ENCODE results near the gene SMCO3.

SMCO3 gene

DNA sequence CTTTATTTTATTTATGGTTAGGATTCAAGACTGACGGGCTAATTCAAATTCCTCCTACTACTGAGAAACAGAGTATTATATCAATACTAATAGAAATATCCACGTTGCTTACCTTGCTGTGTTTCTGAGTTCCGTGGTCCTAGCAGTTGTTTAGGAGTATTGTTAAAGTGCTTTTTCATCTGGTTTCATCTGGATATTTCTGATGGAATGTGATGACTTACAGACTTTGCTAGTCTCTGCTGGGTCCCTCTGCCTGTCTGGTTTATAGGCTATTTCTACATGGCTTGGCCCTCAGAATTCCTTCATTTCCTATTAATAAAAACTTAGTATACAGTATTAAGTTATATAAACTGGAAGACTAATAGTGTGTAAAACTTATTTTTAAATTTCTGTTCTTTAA, at the start of gene SMCO3:
TSS of gene SMCO3 (minus strand) at position 169 of the 400 bp plus-strand sequence. CDS start 7,502 bp downstream, outside the sequence.
- DNase-seq (ENCODE audit: low spot score), result no peak

DNA sequence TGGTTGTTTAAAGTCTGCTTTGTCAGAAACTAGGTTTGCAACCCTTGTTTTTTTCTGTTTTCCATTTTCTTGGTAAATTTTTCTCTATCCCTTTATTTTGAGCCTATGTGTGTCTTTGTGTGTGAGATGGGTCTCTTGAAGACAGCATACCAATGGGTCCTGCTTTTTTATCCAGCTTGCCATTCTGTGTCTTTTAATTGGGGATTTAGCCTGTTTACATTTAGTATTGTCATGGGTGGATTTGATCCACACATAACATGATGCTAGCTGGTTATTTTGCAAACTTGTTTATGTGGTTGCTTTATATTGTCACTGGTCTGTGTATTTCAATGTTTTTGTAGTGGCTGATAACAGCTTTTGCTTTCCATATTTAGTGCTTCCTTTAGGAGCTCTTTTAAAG, 46.5 kb upstream of the SMCO3 start:
- no peak for DNase-seq (ENCODE audit: low spot score)

DNA sequence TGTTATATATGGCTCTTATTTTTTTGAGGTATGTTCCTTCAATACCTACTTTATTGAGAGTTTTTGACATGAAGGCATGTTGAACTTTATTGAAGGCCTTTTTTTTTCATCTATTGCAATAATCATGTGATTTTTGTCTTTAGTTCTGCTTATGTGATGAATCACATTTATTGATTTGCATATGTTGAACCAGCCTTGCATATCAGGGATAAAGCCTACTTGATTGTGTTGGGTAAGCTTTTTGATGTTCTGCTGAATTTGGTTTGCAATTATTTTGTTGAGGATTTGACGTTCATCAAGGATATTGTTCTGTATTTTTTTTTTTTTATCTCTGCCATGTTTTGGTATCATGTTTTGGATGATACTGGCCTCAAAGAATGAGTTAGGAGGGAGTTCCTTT, 44.5 kb upstream of the SMCO3 start:
- no peak for DNase-seq (ENCODE audit: low spot score)

DNA sequence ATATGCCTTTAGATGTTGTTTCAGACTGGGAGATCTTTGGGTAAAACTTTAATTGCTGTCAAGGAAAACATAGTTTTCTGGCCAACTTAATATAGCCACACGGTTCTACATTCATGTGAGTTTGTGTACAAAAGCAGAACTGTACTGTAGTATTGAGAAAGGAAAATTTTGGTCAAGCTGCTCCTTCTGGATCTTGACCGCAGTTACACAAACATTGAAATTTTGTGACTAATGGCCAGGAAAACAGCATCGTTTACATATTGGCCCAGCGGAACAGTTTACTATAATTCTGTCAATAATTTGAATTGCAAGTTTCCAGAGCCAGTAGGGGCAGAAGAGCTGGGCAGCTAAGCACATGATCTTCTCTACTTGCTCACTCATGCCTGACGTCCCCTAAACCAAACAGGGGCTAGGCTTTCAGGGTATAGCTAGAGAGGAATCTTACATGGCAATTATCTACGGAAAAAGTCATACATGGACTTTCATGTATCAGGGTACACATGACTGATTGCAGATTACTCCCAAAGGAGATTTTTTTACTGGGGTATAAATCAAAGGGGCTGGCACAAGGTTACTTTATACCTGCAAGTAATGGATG, 40.7 kb upstream of the SMCO3 start:
- DNase-seq (ENCODE audit: low spot score), result no peak

DNA sequence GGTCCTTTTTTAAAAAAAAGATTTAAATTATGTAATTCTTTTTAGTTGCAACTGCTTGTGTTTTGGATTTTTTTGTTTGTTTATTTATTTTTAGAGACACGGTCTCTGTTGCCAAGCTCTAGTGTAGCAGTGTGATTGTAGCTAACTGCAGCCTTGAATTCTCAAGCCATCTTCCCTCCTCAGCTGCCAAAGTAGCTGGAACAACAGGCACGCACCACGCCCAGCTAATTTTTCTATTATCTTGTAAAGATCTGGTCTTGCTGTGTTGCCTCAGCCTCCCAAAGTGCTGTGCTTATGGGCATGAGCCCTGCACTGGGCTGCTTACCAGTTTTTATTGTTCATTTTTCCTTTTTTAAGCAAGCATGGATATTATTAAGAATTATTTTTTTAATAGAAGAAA, 40.0 kb upstream of the SMCO3 start:
- DNase-seq (ENCODE audit: low spot score), result no peak

DNA sequence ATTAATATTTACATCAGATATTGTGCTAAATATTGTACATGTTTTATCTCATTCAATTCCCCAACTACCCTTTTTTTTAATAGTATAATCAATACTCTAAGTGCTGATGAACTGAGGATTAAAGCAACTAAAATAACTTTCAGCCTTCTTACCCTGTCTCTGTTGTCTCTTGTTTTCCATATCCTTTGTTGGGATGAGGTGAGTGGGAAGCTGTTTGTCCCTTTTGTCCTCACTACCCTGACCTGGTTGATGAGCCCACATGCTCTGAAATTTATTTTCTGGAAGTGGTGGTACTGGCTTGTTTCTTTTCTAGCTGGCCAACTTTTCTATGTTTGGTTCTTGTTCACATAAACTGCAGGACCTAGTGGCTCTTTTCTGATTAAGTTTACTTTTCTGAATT, 38.9 kb upstream of the SMCO3 start:
- no peak for DNase-seq (ENCODE audit: low spot score)

DNA sequence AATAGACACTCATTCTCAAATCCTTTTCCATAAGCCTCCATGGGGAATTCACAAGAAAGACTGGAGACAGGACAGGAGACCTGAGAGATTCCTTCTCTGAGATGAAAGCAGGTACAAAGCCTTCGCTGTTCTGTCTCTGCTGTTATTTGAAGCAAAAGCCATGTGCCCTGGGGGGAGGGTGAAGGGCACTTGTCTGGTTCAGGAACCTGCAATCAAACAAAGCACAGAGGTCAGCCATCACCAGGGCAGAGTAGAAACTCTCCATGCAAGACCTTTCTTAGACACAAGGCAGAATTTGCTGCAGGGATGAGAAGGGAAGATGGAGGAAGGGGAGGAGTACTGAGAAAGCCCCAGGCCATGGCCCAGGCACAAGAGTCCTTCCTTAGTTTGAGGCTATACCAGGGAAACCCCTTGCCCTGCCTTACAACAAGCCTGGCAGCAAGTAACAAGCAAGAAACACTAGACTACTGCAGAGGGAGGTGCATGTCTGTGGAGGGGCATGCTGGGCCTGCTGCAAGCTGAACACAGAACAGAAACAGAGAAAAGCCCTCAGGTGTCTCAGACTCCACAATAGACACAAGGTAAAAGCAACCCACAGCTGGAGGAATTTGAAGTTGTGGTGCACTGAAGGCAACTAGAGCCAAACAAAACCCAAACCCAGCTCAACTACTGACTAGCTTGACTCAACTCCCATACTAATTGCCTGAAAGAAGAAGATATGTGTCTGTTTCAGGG, 37.1 kb upstream of the SMCO3 start:
- no peak for DNase-seq (ENCODE audit: low spot score)

DNA sequence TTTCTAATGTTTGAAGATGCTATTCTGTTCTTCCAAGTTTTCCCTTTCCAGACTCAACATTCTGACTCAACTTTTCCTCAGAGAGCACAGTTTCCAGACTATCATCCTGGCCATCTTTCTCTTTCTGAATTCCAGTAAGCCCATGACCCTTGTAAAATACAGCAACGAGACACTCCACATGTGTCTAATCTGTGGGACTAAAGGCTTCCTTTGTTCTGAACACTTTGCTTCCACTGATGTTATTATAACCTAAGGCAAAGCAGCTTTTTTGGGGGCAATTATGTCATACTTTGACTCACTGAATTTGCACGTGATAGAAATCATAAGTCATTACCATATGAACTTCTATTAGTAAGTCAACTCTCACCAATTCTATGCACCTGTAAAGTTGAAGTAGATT, 35.7 kb upstream of the SMCO3 start:
- DNase-seq (ENCODE audit: low spot score), result no peak

DNA sequence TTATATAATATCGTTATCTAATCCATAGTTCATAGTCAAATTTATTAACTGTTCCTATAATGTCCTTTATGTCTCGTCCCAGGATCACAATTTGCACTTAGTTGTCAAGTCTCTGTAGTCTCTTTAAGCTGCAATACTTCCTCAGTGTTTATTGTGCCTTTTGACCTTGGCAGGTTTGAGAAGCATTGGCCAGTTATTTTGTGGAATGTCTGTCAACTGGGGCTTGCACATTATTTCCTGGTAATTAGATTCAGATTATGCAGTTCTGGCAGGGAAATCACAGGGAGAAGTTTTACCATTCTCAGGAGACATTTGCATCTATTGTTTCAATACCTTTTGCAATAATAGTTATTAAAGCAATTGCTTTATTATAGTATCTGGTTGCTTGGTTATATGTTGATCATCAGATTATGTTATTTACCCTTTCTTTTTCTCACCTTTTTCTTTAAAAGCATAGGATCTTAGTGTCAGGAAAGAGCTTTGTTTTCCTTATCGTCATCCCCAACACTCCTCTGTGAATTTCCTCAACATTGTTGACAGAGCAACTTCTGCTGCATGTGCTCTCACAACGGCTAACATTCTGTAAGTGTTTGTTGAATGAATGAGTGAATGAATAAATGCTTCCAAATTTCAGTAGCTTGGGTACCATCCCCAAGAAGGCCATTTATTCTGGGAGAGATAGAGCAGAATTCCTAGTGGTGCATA, 33.0 kb upstream of the SMCO3 start:
- DNase-seq (ENCODE audit: low spot score), result no peak

DNA sequence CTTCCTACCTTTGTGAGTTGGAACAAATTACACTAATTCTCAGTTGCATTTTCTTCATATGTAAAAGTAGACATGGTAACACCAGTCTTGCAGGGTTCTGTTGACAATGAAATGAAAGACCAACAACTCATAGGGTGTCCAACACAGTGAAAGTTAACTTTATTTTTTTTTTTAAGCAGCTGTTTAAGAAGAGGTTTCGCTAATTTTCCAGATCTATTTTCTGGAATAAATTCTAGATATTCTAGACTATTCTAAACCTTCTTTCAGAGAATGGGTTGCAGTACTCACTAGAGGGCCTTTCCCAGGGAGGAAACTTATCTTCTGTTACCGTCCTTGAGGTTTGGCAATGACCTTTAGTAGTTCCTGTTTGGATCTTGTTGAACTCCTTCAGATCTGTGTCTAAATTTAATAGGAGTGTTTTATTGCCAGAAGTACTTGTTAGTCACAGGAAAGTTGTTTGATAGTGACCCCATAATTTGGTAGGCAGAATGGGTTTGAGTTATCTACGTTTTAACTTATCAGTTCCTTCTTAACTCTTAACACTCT, 32.1 kb upstream of the SMCO3 start:
- no peak for DNase-seq (ENCODE audit: low spot score)

DNA sequence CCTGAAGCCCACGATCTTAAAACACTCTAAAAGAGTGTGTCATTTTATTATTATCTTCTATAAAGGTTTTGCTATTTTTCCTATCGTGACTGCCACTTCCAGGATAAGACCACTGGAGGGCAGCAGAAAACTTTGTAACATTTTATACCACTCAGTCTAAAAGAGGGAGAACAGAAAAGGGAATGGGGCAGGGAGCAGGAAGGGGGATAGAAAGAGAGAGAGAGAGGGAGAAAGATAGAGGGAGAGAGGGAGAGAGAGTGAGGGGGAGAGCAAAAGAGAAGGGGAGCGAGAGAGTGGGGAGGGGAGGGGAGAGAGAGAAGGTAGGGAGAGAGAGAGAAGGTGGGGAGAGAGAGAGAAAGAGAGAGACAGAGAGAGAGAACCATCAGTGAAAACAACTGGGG, 31.4 kb upstream of the SMCO3 start:
- peak; percentile 46 for DNase-seq (ENCODE audit: low spot score)

DNA sequence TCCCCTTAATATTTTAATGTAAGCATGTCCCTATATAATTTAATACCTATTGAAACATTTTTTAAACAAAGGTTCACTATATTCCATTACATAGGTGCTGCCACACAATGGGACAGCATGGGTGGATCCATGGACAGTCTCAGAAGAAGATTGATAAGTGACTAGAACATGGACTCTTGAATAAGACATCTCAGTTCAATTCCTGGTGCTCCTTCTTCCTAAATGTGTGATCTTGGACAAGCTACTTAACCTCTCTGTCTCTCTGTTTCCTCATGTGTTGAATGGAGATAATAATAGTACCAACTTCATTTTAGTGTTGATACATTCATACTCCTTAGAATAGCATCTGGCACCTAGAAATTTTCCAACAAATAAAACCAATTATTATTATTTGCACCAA, 30.4 kb upstream of the SMCO3 start:
- DNase-seq (ENCODE audit: low spot score), result no peak

DNA sequence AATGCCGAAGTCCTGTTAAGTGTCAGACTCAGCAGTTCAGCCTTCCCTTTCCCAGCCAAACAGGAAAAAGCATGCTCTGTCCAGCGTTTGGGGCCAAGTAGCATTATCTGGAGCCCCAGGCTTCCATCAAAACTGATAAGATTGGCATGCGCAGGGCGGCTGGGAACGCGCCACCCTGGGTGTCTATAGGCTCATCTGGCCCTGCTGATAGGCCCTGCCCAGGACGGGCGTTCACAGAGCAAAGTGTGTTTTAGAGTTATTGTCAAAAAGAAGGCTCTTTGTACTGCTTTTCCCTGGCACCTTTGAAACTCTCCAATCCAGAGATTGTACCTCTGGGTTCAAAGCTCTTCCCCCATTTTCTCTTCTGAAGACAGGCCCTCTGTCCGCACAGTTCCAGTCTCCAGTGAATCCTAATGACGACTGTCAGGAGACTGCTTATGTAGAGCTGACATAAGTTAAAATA, 29.5 kb upstream of the SMCO3 start, which contains the start of gene ART4:
TSS of gene ART4 (minus strand) at position 102 of the 463 bp plus-strand sequence. CDS start 413 bp downstream, outside the sequence.
- no peak for DNase-seq (ENCODE audit: low spot score)

DNA sequence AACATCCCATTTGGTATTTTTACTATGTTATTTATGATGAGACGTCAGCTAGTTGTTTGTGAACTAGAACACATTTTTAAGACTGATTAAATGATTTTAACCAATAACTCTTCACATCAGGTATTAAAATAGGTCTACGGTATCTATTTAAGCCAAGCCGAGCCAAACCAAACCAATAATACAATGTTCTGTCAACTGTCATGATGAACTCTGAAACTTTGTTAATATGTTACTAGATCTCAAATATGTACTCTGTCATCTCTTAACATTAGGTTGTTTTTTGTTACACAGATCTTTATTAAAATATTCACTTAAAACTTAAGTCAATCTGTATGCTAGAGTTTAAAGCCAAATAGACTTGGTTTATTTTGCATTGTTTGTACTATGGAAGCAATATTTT, 28.3 kb upstream of the SMCO3 start:
- DNase-seq (ENCODE audit: low spot score), result no peak

DNA sequence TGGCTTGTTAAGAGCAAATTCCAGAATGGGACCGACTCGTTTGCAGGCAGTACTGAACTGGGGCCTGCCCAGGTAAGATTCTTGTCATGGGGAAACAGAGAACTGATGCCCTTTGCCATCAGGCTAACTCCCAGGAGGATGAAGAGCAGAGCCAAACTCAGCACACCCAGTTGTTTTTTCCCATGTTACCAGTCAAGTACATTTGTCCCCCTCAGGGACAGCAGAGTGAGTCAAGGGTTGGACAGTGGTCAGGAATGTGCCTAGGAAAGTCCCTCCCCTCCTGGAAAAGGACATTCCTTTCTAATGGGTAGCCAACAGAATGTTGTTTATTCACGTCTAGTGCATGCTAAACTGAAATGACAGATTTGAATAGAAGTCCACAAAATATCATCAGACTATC, 27.8 kb upstream of the SMCO3 start:
- peak; percentile 17 for DNase-seq (ENCODE audit: low spot score)

DNA sequence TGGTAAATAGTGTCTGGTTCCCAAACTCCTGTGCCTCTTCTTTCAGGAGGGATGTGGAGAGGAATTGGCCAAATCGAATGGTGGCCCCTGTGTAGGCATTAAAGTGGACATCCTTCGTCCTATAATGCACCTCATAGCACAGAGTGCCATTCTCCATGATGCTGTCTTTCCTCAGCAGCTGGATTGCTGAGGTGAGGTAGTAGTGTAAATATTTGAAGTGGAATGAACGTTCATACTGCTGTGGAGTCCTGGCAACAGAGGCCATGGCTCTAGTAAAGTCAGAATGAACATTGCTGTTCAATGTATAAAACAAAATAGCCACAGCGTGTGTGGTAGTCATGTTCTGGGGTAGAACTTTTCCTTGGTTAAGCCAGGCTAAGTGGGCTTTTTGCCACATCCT, 26.6 kb upstream of the SMCO3 start:
- peak; percentile 15 for DNase-seq (ENCODE audit: low spot score)

DNA sequence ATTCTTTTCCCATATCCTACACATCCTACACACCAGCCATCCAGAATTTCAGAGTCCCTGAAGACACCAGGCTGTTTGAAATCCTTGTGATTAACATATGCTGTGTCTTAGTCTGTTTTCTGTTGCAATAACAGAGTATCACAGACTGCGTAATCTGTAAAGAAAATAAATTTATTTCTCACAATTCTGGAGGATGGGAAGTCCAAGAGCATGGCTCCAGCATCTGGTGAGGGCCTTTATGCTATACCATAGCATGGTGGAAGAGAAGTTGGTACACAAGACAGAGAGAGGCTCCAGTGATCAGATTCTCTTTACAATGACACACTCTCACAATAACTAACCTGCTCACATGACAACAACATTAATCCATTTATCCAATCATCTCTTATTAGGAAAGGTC, 25.3 kb upstream of the SMCO3 start:
- DNase-seq (ENCODE audit: low spot score), result no peak

DNA sequence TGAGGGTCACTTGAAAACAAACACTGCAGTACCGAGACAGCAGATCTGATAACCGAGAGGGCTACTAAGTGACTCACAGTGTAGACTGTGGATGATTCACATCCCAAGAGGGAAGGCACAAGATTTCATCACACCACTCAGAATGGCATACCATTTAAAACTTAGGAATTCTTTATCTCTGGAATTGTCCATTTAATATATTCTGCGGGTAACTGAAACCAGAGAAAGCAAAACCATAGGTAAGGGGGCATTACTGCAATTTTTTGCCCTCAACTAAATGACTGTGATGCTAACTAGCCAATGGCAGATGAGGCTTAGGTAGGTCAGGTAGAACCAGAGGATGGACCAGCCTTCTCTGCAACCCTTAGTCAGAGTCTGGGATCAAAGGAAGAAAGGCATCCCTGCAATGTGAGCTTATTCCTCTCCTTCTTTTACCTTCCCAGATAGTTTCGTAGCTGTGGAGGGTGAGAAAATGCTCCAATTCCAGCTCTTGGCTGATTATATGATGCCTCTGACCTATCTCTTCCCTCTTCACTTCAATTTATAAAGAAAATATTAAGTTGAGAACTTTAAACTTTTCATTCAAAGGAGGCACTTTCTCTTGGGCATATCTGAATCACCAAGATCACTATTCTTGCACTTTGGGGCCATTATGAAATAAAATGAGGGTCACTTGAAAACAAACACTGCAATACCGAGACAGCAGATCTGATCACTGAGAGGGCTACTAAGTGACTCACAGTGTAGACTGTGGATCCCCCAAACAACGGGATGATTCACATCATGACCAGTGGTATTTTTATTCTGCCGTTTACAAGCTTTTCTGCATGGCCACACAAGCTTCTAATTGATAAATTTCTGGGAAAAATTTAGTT, 22.6 kb upstream of the SMCO3 start:
- DNase-seq (ENCODE audit: low spot score), result no peak

DNA sequence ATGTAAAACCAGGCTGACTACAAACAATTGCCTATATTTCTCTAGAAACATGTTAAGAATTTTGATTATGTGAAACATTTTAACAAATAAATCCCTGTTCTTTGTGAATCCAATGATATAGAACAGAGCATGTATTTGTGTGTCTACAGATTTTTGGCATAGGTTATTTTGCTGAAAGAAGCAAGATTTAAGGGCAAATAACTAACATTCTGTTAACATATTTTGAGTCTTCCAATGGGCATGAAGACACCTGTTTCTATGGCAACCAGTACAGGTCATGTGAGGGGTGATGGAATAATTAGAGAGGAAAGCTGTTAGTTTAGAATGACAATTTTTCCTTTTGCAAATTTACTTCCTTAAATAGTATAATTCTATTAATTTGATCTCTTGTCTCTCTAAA, 20.5 kb upstream of the SMCO3 start:
- DNase-seq (ENCODE audit: low spot score), result no peak

DNA sequence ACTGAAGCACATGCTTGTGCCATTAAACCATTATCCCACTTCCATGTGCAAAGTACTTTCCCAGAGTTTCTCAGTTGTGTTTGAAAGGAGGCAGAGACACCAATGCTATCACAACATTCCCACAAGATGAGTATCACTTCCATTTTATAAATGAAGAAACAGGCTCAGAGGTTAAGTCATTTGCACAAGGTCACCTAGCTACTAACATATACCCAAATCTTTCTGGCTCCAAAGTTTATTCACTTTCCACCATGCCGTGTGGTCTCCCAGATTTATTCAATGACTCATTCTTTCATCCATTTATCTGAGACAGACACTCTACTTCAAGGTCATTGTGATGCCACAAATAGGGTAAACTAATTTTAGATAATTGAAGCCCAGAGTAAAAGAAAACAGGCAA, 20.0 kb upstream of the SMCO3 start:
- no peak for DNase-seq (ENCODE audit: low spot score)

DNA sequence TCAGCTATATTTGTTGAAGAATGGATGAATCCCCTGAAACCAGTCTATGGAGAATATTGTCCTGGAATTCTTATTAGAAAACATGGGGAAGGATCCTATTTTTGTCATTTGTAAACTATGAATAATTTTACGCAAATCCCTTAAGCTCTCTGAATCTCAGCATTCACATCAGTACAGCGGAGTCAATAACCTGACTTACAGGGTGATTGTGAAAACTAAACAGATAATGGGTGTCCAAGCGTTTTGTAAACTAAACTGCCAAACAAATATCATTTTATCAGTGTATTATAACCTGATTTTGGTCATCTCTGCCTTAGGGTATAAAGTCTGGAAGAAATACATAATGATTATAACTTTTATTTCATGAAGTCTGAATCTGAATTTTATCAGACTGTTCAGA, 19.4 kb upstream of the SMCO3 start:
- no peak for DNase-seq (ENCODE audit: low spot score)

DNA sequence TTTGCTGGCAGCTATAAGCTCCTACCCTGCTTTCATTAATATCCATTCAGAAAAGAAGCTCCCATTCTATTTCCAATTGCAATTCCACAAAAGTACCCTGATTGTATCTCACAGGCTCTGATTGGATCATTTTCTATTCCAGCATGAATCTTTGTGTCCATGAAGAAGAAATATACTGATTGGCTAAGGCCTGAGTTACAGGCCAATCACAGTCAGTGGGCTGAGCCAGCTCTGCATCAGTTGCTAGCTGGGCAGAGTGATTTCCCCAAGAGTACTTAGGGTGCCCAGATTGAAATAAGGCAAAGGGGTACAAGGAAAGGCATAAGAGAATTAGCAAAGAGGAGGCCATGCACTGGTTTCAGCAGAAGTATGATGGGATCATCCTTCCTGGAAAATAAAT, 14.9 kb upstream of the SMCO3 start:
- no peak for DNase-seq (ENCODE audit: low spot score)

All from HuH-7.5 (cell line).